ENCODE results near the gene INSIG1. TPM values are rescaled to one million over a fixed set of nuclear protein-coding genes. Genes with fewer than 3 reads are reported as not detected.

Gene INSIG1
- total and polyA plus RNA-seq, 4 donors, result 118 to 219 (median 193) TPM

DNA sequence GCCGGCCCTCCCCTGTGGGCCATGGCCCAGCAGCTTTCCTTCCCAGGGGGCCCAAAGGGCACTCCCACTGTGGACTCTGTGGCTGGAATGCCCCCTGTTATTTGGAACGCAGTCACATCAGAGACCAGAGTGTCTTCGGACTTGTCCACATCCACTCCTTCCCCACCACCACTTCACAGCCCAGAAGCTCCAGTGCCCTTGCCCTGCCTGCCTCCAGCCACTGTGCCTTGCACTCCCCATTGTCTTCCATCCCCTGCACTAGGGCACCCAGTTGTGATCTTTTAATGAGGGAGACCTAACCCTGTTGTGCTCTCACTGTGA is 19.4 kb downstream of the INSIG1 start:
- WGBS, result 70% methylated on average over 3 of the region's 3 CpGs
- H3K36me3 ChIP-seq (ENCODE audit: control insufficient read depth in 4 of 4, insufficient read depth in 3 of 4, low read depth in 1 of 4, low read length in 3 of 4), result no peaks in the 10 kb centered on the region

DNA sequence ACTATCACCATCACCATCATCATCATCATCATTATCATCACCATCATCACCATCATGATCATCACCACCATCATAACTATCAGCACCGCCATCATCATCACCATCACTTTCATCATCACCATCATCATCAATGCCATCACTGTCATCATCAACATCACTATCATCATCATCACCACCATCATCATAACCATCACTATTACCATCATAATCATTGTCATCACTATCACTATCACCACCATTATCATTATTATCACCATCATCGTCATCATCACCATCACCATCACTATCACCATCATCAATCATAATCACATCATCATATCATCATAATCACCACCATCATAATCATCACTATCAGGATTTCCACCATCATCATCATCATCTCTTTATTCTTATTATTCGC is 20.6 kb downstream of the INSIG1 start:
- DNase-seq (ENCODE audit: low spot score), result no peak
- no peak overlapping the region for H3K9ac ChIP-seq (ENCODE audit: low read depth in 1 of 2, low read length in 2 of 2)
- TF ChIP-seq, protein P1, sequence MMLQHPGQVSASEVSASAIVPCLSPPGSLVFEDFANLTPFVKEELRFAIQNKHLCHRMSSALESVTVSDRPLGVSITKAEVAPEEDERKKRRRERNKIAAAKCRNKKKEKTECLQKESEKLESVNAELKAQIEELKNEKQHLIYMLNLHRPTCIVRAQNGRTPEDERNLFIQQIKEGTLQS (IDR thresholded peaks at IDR 0.05), result no peak
- TF ChIP-seq RXRA (IDR thresholded peaks at IDR 0.05) (no peak), RAD21 (IDR thresholded peaks at IDR 0.05) (no peak), JUND (IDR thresholded peaks at IDR 0.05) (no peak), HNF4A (conservative IDR thresholded peaks at IDR 0.05) (no peak), FOXA2 (IDR thresholded peaks at IDR 0.05) (no peak), SP1 (IDR thresholded peaks at IDR 0.05) (no peak), HNF4G (IDR thresholded peaks at IDR 0.05) (no peak), TAF1 (conservative IDR thresholded peaks at IDR 0.05) (no peak)
- 92% methylated on average over 3 of the region's 3 CpGs for WGBS
- no peaks in the 10 kb centered on the region for H3K27me3 ChIP-seq (ENCODE audit: control insufficient read depth in 4 of 4, insufficient read depth in 4 of 4, low read length in 3 of 4)
- no peaks in the 10 kb centered on the region for H3K36me3 ChIP-seq (ENCODE audit: control insufficient read depth in 4 of 4, insufficient read depth in 3 of 4, low read depth in 1 of 4, low read length in 3 of 4)
- H3K9me3 ChIP-seq (ENCODE audit: control insufficient read depth in 4 of 4, low read length in 3 of 4), result no peaks in the 10 kb centered on the region
- H3K4me3 ChIP-seq (ENCODE audit: low read depth in 1 of 3, low read length in 3 of 3), result no peak overlapping the region
- H3K27ac ChIP-seq (ENCODE audit: low read depth in 1 of 2, low read length in 2 of 2), result no peak overlapping the region
- no peaks in the 10 kb centered on the region for H3K4me1 ChIP-seq (ENCODE audit: control insufficient read depth in 4 of 4, insufficient read depth in 4 of 4, low read length in 3 of 4)

More for the DNA sequence above, 19.4 kb downstream of the INSIG1 start:
- H3K27ac ChIP-seq (ENCODE audit: low read depth in 1 of 2, low read length in 2 of 2), result no peak overlapping the region
- TF ChIP-seq ZBTB33 (IDR thresholded peaks at IDR 0.05) (no peak), EGR1 (IDR thresholded peaks at IDR 0.05; ENCODE audit: low read depth in 2 of 2) (no peak), RXRA (IDR thresholded peaks at IDR 0.05) (no peak), TAF1 (conservative IDR thresholded peaks at IDR 0.05) (no peak), GABPA (IDR thresholded peaks at IDR 0.05 in 1 of 2, conservative IDR thresholded peaks at IDR 0.05 in 1 of 2) (no peak), SP1 (IDR thresholded peaks at IDR 0.05) (no peak), MAX (IDR thresholded peaks at IDR 0.05) (no peak), JUND (IDR thresholded peaks at IDR 0.05) (no peak), FOXA1 (IDR thresholded peaks at IDR 0.05) (no peak), HNF4A (conservative IDR thresholded peaks at IDR 0.05) (no peak), HNF4G (IDR thresholded peaks at IDR 0.05) (no peak), NR2F2 (IDR thresholded peaks at IDR 0.05) (no peak)
- TF ChIP-seq, protein P1 (IDR thresholded peaks at IDR 0.05), result no peak
- TF ChIP-seq, protein P2, sequence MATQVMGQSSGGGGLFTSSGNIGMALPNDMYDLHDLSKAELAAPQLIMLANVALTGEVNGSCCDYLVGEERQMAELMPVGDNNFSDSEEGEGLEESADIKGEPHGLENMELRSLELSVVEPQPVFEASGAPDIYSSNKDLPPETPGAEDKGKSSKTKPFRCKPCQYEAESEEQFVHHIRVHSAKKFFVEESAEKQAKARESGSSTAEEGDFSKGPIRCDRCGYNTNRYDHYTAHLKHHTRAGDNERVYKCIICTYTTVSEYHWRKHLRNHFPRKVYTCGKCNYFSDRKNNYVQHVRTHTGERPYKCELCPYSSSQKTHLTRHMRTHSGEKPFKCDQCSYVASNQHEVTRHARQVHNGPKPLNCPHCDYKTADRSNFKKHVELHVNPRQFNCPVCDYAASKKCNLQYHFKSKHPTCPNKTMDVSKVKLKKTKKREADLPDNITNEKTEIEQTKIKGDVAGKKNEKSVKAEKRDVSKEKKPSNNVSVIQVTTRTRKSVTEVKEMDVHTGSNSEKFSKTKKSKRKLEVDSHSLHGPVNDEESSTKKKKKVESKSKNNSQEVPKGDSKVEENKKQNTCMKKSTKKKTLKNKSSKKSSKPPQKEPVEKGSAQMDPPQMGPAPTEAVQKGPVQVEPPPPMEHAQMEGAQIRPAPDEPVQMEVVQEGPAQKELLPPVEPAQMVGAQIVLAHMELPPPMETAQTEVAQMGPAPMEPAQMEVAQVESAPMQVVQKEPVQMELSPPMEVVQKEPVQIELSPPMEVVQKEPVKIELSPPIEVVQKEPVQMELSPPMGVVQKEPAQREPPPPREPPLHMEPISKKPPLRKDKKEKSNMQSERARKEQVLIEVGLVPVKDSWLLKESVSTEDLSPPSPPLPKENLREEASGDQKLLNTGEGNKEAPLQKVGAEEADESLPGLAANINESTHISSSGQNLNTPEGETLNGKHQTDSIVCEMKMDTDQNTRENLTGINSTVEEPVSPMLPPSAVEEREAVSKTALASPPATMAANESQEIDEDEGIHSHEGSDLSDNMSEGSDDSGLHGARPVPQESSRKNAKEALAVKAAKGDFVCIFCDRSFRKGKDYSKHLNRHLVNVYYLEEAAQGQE (IDR thresholded peaks at IDR 0.05), result no peak
- H3K4me1 ChIP-seq (ENCODE audit: control insufficient read depth in 4 of 4, insufficient read depth in 4 of 4, low read length in 3 of 4), result no peaks in the 10 kb centered on the region
- H3K4me3 ChIP-seq (ENCODE audit: low read depth in 1 of 3, low read length in 3 of 3), result no peak overlapping the region
- H3K9ac ChIP-seq (ENCODE audit: low read depth in 1 of 2, low read length in 2 of 2), result no peak overlapping the region
- no peaks in the 10 kb centered on the region for H3K27me3 ChIP-seq (ENCODE audit: control insufficient read depth in 4 of 4, insufficient read depth in 4 of 4, low read length in 3 of 4)
- DNase-seq (ENCODE audit: low spot score), result no peak
- no peaks in the 10 kb centered on the region for H3K9me3 ChIP-seq (ENCODE audit: control insufficient read depth in 4 of 4, low read length in 3 of 4)

Measured in liver (tissue), 9 donors.